Measurements from ENCODE around the gene LRRC61.
"Not testable (repeated sequence)": the region's sequence is repeated elsewhere in the genome, so short reads cannot be mapped to it uniquely, and the experiment has no call there.

GRCh38 chr7:150305259-150305902 lies 17.8 kb upstream of the LRRC61 start:
- not testable (repeated sequence) for TF ChIP-seq CTCF, POLR2A (IDR thresholded peaks at IDR 0.05)

All from gastroesophageal sphincter (tissue), 3 donors.